ENCODE results near the gene HSPG2. TPM values are rescaled to one million over a fixed set of nuclear protein-coding genes. Genes with fewer than 3 reads are reported as not detected.
"Not testable (repeated sequence)": the region's sequence is repeated elsewhere in the genome, so short reads cannot be mapped to it uniquely, and the experiment has no call there.

HSPG2 gene
- total RNA-seq, 1 experiment from 2014 or later = 14.4 TPM

DNA sequence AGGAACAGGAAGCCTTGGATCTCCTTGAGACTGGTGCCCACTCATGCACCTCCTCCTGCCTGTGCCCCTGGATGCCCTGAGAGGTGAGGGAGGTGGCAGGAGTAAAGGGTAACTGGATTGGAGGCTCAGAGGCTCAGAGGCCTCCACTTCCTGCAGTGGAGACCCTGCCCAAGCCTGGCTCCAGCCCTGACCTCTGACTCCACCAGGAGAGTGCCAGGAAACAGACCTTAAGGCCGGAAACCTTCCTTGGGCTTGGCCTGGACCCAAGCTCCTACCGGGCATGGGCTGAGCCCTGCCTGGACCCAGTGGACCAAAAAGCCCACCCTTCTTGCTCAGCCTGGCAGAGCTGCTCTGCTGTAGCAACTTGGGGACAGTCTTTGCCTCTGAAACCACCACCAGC is 24.7 kb upstream of the HSPG2 start:
- DNase-seq (ENCODE audit: low spot score) = no peak
- in situ Hi-C loops (cut with HindIII; ENCODE audit: low sequenced_read_pairs) = loop anchor here (25.0 kb wide), 1 partner anchor 274 kb away; no protein-coding TSS in a partner anchor

DNA sequence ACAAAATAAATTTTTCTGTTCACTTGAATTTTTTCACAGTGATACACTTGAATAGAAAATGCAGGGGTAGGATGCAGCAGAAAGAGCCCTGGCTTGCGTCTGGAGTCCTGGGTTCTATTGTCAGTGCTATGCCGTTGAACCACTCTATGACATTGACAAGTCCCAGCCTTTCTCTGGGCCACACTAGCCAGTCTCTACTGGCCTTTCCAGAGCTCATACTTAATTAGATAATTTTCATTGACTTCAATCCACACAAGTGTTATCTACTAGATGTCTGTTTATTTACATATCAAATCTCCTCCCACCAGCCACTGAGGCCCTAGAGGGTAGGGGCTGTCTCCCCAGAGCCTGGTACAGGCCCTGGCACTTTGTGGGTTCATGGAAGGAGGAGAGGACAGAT is 24.2 kb upstream of the HSPG2 start:
- in situ Hi-C loops (cut with HindIII; ENCODE audit: low sequenced_read_pairs) = loop anchor here (25.0 kb wide), 1 partner anchor 274 kb away; no protein-coding TSS in a partner anchor

DNA sequence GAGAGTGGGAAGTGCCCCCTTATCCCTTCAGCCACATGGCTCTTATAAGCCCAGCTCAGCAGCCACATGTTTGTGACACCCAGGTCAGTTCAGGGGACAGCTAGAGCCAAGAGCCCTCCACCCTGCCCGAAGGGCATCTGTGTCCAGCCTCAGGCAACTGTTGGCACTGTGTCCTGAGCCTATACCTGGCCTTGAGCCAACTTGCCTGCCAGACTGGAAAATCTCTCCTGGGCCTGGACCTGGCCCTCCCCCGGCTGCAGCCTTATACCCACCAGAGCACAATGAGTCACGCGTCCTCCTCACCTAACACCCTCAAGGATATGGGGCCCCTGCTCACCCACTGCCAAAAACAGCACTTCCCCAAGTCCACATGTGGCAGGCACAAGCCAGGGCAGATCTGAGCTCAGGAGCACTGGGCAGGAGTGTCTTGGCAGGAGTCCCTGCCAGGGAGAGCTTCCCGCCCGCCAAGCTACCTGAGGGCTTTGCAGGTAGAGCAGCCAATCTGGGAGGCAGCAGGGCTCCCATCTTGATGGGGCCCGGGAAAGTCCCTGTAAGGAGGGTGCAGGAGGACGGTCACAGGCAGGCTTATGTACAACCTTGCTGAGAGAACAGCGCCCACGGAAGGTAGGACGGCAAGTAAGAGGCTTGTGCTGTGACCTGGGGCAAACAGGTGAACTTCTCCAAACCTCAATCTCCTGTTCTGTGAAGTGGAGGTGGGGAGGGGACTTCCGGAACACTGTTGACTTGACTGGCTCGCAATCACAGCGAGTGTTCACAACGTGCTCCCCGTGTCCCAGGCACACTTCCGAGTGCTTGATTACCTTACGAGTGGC is 19.8 kb upstream of the HSPG2 start:
- in situ Hi-C loops (cut with HindIII; ENCODE audit: low sequenced_read_pairs) = loop anchor here (25.0 kb wide), 1 partner anchor 270 kb away; no protein-coding TSS in a partner anchor
- DNase-seq (ENCODE audit: low spot score) = no peak

More for the DNA sequence above, 24.2 kb upstream of the HSPG2 start:
- DNase-seq (ENCODE audit: low spot score) = no peak

DNA sequence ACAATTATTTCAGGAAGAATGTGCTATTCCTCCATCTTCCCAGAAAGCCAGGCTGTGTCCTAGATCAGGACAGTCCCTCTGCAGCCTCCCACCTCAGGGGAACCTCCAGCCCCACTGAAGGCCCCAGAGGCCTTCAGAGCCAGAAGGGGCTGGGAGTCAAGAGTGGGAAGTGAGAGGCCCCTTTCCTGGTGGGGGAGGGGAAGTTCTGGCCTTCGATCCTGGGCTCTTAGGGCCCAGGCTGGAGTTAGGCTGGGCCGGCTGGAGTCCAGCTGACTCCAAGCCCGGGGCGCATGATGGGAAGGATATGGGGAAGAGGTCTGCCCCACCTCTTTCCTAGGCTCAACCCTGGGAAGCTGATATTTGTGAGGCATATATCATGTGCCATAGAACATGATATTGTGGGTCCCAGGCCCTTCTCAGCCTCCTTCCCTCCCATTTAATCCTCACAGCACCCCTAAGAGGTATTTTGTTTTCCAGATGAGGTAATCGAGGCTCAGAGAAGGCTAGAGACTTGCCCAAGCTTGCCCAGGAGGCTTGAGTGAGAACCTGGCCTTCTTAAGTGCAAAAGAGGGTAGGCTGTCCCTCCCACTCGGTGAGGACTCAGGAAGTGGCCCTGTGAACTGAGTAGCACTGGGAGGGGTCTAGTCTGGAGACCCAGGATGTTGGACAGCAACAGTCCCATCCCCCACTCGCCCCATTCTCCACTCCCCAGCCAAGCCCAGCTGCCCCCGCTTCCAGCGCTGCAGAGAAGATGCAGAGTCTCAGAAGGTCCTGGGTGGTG is 18.6 kb upstream of the HSPG2 start:
- no peak for DNase-seq (ENCODE audit: low spot score)
- in situ Hi-C loops (cut with HindIII; ENCODE audit: low sequenced_read_pairs) = loop anchor here (25.0 kb wide), 1 partner anchor 268 kb away; no protein-coding TSS in a partner anchor

DNA sequence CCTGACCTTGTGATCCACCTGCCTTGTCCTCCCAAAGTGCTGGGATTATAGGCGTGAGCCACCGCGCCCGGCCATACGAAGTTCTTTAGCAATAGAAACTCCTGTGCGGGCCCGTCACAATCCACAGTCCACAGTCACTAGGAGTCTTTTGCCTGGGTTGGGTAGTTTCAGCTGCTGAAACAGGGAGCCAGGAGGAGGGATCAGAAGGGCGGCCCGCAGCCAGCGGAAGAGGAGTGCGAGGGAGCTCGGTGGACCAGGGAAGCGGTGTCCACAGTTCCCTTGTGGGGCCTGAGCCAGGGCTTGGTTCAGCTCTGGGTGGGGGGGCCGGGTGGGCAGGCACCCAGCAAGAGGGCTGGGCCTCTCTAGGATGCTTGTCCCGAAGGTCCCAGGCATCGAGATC is 17.9 kb upstream of the HSPG2 start:
- DNase-seq (ENCODE audit: low spot score) = no peak
- in situ Hi-C loops (cut with HindIII; ENCODE audit: low sequenced_read_pairs) = loop anchor here (25.0 kb wide), 1 partner anchor 268 kb away; no protein-coding TSS in a partner anchor

DNA sequence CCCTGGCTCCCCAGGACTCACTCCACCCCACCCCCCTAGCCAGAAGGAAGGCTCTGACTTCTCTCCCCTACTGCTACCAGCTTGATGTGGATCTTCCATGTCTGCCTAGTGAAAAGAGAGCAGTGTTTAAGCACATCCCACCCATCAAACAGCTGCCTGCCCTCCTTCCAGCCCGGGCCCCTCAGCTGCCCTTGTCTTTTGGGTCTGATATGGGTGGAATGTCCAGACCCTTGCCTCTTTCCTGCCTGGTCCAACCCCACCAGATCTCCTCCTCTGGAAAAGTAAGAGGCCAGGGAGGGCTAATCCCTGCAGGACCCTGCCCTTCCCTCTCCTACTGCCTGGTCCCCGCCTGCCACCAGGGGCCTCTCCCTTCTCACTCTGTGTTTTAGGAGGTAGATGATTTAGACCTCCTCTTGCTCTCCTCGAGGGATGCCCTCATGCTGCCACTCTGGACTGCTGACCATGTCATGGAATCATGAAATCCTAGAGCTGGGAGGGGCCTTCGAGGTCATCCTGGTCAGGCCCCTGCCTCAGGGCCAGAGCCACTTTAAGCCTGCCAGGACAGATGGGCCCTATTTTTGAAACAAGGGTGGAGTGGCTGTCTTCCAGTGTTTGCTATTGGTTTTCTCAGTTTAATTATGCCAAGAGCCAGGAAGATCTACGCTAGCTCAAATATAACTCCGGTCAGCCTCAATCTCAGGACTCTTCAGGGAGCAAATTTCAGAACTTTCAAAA is 15.8 kb upstream of the HSPG2 start:
- in situ Hi-C loops (cut with HindIII; ENCODE audit: low sequenced_read_pairs) = loop anchor here (25.0 kb wide), 1 partner anchor 266 kb away; no protein-coding TSS in a partner anchor
- DNase-seq (ENCODE audit: low spot score) = no peak

DNA sequence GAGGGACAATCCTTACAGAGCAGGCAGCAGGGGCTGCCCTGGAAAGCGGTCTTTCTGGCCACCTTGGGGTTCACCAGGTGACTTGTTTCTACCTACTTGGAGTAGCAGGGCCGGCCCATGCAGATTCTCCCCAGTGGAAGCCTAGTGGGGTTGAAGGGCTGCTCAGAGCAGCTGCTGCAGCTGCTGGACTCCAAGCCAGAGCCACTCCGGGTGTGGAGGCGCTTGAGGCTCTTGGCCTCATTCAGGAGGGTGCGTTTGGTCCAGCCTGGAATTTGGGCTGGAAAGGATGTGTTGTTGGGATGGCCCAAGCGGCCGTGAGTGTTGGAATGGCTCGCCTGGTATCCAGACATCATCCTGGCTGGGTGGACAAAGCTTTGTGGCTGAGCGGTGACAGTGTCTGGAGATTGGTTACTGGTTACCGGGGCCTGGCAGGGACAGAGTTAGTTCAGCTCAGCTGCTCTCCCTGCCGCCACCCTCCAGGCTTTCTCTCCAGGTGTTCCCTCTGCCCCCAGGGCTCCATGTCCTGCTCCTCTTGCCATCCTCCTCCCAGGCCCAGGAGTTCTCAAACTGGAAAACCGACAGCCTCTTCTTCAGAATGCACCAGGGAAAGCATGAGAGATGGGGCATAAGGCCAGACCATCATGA is 14.2 kb upstream of the HSPG2 start:
- in situ Hi-C loops (cut with HindIII; ENCODE audit: low sequenced_read_pairs) = loop anchor here (25.0 kb wide), 1 partner anchor 264 kb away; no protein-coding TSS in a partner anchor
- no peak for DNase-seq (ENCODE audit: low spot score)

DNA sequence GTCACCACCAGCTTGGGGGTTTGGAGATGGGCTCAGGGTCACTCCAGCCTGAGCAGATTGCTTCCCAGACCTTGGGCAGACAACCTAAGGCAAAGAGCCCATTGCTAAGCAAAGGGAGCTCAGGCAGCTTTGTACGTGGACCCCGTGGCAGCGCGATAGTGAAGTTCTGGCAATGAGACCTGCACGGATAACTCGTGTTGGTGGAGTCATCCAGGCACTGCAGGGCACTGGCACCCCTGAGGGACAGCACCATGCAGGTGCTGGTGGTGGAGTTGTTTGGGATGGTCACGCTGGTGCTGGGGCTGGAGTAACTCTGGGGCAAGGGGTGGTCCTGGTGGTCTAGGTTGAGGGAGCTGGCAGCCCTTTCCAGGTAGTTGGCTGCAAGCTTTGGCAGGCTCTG is 13.6 kb upstream of the HSPG2 start:
- in situ Hi-C loops (cut with HindIII; ENCODE audit: low sequenced_read_pairs) = loop anchor here (25.0 kb wide), 1 partner anchor 263 kb away; no protein-coding TSS in a partner anchor
- no peak for DNase-seq (ENCODE audit: low spot score)

DNA sequence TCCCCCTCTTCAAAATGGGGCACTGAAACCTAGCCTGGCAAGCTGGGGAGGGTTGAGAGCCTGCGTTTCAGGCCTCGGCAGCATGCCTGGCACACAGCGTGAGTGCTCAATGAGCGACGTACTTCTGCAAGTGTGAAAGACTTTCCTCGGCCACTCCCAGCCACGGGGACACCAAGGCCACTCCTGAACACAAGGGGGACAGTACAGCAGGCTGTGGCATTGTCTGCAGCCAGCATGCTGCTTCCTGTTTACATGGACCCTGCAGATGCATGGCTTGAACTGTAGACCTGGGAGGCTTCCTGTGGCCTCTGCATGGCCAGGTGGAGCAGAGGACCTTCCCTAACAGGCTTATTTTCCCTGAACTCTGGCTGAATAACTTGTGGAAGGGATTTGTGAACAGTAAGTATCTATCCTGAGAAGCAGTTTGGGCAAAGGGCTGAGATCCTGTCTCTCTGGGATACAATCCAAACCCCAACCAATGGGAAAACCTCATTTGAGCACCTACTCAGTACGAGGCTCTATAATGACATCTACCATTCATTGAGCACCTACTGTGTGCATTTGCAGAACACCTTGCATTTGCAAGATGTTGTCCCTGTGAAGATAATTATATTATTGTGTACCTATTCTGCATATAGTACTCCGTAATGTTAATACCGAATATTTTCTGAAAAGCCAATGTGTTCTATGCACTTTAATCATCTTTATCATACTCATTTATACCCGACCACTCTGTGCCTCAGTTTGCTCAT is 9.9 kb upstream of the HSPG2 start:
- in situ Hi-C loops (cut with HindIII; ENCODE audit: low sequenced_read_pairs) = no loop called here
- DNase-seq (ENCODE audit: low spot score) = no peak

DNA sequence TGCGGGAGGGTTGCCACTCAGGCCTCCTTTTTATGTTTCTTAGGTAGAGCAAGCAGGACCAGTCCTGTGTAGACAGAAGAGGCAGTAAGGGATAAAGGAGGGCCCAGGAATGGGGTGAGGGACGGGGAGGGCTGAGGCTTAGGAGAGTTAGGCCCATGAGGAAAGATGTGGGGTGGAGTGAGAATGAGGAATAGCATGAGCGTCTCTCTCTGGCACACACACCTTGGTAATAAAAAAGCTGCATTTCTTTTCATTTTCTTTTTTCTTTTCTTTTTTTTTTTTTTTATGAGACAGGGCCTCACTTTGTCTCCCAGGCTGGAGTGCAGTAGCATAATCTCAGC is 7.6 kb upstream of the HSPG2 start:
- in situ Hi-C loops (cut with HindIII; ENCODE audit: low sequenced_read_pairs) = no loop called here
- DNase-seq (ENCODE audit: low spot score) = no peak

DNA sequence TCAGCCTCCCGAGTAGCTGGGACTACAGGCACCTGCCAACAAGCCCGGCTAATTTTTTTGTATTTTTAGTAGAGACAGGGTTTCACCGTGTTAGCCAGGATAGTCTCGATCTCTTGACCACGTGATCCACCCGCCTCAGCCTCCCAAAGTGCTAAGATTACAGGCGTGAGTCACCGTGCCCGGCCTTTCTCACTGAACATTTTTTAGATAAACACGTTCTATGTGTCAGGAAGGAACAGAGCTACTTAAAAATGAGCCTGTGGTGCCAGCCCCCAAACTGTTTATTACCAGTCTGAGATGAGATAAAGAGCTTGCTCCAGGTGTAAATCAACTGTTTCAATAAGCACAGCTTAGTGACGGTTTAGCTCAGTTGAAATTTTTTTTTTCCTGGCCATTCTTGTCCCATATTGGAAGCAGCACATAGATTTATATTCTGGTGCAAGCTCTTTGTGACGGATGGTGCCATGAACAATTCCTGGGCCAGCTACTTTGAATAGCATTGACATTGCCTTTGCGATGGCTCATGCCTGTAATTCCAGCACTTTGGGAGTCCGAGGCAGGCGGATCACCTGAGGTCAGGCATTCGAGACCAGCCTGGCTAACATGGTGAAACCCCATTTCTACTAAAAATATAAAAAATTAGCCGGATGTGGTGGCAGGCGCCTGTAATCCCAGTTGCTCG is 6.0 kb upstream of the HSPG2 start:
- DNase-seq (ENCODE audit: low spot score); in situ Hi-C loops (cut with HindIII; ENCODE audit: low sequenced_read_pairs): not testable (repeated sequence)

DNA sequence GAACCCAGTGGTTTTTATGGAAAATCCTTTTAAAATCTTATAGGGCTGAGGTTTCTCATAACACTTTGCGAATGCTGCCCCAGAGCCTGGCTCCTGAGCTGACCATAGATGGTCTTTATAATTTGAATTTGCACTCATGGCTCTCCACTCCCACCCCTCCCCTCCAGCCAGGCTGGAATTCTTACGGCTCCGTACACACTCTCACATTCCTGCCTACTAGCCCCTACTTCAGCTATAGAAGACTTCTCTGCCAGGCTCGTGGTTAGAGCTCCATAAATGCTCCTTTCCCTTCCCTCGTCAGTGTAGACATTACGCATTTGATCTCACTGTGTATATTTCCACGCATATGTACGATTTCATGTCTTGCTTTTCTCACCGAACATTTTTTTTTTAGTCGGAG is 5.4 kb upstream of the HSPG2 start:
- no peak for DNase-seq (ENCODE audit: low spot score)
- in situ Hi-C loops (cut with HindIII; ENCODE audit: low sequenced_read_pairs) = no loop called here

DNA sequence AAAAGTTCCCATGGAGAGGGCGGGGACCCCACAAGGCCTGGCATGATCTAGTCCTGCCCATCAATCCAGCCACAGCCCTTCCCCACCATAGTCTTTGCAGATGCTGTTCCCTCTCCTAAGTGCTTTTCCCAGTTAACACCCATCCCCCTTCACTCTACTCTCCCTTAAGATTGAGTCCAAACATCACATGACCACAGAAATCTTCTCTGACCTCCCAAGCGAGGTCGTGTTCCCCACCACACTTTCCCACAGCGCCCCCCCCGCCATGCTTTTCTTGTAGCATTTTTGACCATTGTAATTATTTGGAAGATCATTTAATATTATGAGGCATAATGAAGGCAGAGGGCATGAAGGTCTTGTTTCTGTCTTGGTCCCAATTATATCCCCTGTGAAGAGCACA is 4.3 kb upstream of the HSPG2 start:
- in situ Hi-C loops (cut with HindIII; ENCODE audit: low sequenced_read_pairs) = no loop called here
- no peak for DNase-seq (ENCODE audit: low spot score)

DNA sequence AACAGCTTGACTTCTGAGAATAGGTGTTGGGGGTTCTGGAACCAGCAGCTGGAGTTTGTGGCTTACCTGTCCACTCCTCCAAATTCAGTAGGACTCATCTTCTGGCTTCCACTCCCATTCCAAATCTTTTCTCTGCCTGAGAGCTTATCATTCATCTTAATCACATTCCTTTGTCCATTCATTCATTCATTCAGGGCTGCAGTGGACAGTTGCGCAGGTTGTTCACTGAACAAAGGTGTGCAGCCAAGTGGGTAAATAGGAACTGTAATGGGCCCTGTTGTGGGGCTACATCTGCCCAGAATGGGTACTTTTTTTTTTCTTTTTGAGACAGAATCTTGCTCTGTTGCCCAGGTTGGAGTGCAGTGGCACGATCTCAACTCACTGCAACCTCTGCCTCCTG is 3.4 kb upstream of the HSPG2 start:
- DNase-seq (ENCODE audit: low spot score) = no peak
- in situ Hi-C loops (cut with HindIII; ENCODE audit: low sequenced_read_pairs) = no loop called here

DNA sequence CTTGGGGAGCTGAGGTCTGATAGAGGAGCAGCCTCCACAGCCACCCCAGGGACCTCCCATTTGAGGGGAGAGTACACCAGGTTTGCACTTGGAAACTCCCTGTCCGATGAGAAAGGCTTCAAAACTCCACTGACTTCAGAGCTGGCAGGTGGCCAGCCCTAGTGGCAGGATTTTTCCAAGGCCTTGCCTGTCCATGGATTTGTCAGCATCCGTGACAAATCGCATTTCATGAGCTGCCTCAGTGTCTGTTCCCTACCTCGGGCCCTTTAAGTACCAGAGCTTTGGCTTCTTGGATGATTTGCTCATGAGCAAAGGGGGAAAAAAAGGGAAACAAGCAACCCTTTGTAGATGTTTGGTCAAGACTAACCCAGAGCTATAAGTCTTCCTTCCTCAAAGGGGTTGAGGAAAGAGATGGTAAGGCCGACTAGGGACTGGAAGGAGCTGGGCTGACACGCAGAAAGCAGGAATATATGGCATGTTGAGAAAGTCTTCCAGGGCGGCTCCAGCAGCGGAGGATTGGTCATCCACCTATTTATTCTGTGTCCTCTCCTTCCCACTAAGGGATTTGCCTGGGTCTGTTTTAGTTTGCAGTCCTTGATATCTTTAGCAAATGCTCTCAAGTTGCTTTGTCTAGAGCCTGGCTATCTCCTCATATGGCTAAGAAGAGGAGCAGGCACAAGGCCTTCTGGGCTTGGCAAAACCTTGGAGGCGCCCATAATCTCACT is 2.7 kb upstream of the HSPG2 start:
- DNase-seq (ENCODE audit: low spot score) = peak; percentile 56
- in situ Hi-C loops (cut with HindIII; ENCODE audit: low sequenced_read_pairs) = no loop called here

DNA sequence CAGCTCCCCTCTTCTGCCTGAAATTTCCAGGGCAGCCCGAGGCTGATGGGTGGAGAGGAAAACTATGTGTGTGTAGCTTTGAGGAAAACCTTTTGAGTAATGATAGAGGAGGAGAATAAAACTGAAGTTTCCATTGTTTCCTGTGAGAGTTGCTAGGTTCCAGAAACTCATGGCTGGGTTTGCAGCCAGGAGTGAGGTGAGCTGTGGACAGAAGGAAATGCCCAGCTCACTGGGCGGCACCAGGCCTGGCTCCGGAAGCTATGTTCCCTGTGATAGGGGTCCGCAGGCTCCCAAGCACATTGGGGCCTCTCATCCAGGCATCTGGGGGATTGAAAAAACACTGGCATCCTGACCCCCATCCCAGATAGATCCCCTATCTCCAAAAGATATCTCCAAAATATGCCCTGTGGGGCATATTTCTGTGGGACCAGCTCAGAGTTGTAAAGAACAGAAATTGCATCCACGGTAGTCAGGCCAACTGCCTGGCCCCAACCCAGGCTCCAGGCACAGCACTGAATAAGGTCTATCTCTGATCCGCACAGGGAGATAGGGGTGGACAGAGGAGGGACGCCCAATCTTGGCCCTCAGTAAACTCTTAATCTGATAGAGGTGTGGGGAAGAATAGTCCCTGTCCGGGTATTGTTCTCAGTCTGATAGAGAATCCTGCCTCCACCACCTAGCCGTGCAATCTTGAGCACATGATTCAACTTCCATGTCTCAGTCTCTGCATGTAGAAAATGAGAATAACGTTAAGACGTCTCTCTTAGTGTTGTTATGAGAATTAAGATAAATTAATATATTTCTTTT is 1.8 kb upstream of the HSPG2 start:
- DNase-seq (ENCODE audit: low spot score) = no peak
- in situ Hi-C loops (cut with HindIII; ENCODE audit: low sequenced_read_pairs) = no loop called here

All from G401 (cell line).